GM19023 (cell line): ENCODE measurements around the gene ERCC8.
"Not testable (repeated sequence)": the region's sequence is repeated elsewhere in the genome, so short reads cannot be mapped to it uniquely, and the experiment has no call there.

Experiments
- ATAC-seq: cut with Tn5 transposase; IDR thresholded peaks from one replicate; pipeline ENCODE4 v1.9.1; 2021; ENCODE audit warnings: mild to moderate bottlenecking, moderate library complexity; ENCODE audit not compliant: unreplicated experiment

ERCC8 gene

GRCh38 chr5:60918466-60918865 is 26.4 kb downstream of the ERCC8 start:
- ATAC-seq = no peak

- no peak for ATAC-seq
Observed at GRCh38 chr5:60916646-60917045, 28.2 kb downstream of the ERCC8 start.

GRCh38 chr5:60903356-60903755 is 41.5 kb downstream of the ERCC8 start:
- ATAC-seq = no peak

GRCh38 chr5:60896991-60897390 is 47.9 kb downstream of the ERCC8 start:
- ATAC-seq = no peak

- no peak for ATAC-seq
Observed at GRCh38 chr5:60893521-60893920, 51.3 kb downstream of the ERCC8 start.

GRCh38 chr5:60891667-60892066 is 53.2 kb downstream of the ERCC8 start:
- ATAC-seq = no peak

- no peak for ATAC-seq
Observed at GRCh38 chr5:60888359-60889061, 56.4 kb downstream of the ERCC8 start.

GRCh38 chr5:60887746-60888145 is 57.1 kb downstream of the ERCC8 start:
- ATAC-seq = no peak

- ATAC-seq = no peak
Observed at GRCh38 chr5:60887096-60887495, 57.8 kb downstream of the ERCC8 start.

GRCh38 chr5:60886158-60886557 is 58.7 kb downstream of the ERCC8 start:
- no peak for ATAC-seq

- no peak for ATAC-seq
Observed at GRCh38 chr5:60883229-60883628, 61.6 kb downstream of the ERCC8 start.

GRCh38 chr5:60872892-60873291 is 72.0 kb downstream of the ERCC8 start:
- ATAC-seq = no peak

GRCh38 chr5:60870857-60871256 is 74.0 kb downstream of the ERCC8 start:
- no peak for ATAC-seq

GRCh38 chr5:60860572-60860971 is 84.3 kb downstream of the ERCC8 start:
- ATAC-seq = not testable (repeated sequence)

- ATAC-seq = no peak
Observed at GRCh38 chr5:60856066-60856465, 88.8 kb downstream of the ERCC8 start.

- no peak for ATAC-seq
Observed at GRCh38 chr5:60852940-60853339, 91.9 kb downstream of the ERCC8 start.

GRCh38 chr5:60852317-60852716 is 92.6 kb downstream of the ERCC8 start:
- no peak for ATAC-seq

GRCh38 chr5:60851626-60852025 is 93.2 kb downstream of the ERCC8 start:
- ATAC-seq = no peak

- ATAC-seq = no peak
Observed at GRCh38 chr5:60846298-60846697, 98.6 kb downstream of the ERCC8 start.

- ATAC-seq = peak; percentile 92
Observed at GRCh38 chr5:60843936-60844905, 100.6 kb downstream of the ERCC8 start, which contains the start of gene ELOVL7. TSS of gene ELOVL7 (minus strand) at chr5:60844269. CDS start at chr5:60787397, 56,872 bp downstream.

- peak; percentile 16 for ATAC-seq
Observed at GRCh38 chr5:60843386-60843935, 101.4 kb downstream of the ERCC8 start.
